ENCODE results near the gene MUTYH. TPM values are rescaled to one million over a fixed set of nuclear protein-coding genes. Genes with fewer than 3 reads are reported as not detected.

Gene MUTYH
- total RNA-seq, 1 donor from 2014 or later: 50.9 TPM

GRCh38 chr1:45345014-45345413, 4.8 kb upstream of the MUTYH start:
- intact Hi-C loops (cut with micrococcal nuclease): no loop called here
- Mint-ChIP-seq H3K27me3 (ENCODE audit: low read depth) (no peaks in the 10 kb centered on the region), H3K4me1 (ENCODE audit: low read depth) (peaks cover 25% of the 10 kb centered on the region), H3K9me3 (no peaks in the 10 kb centered on the region), H3K36me3 (ENCODE audit: low read depth) (peaks cover 51% of the 10 kb centered on the region), H3K4me3 (ENCODE audit: low read depth) (no peak overlapping the region), H3K27ac (no peak overlapping the region)
- DNase-seq (ENCODE audit: low spot score): no peak

DNA sequence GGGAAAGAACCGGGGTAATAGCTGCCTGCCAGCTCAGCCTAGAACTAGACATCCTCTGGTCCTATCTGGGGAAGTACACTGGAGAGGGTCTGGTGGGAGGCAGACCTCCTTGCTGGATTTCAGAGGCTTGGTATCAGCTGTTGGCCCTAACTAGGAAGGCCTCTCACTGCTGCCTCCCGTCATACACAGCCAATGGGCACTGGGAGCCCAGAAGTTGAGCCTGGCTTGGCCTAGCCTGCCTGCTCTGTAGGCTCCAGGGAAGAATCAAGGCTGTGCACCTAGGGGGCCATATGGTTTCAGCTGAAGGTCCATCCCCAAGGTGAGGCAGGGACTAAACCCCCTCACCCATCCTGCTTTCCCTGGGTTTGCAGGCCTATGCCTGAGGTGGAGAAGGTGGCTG, 4.3 kb upstream of the MUTYH start:
- Mint-ChIP-seq H3K27ac (no peak overlapping the region), H3K36me3 (ENCODE audit: low read depth) (peaks cover 54% of the 10 kb centered on the region)
- intact Hi-C loops (cut with micrococcal nuclease): loop anchor here (5.0 kb wide), 1 partner anchor 243 kb away; no protein-coding TSS in a partner anchor

DNA sequence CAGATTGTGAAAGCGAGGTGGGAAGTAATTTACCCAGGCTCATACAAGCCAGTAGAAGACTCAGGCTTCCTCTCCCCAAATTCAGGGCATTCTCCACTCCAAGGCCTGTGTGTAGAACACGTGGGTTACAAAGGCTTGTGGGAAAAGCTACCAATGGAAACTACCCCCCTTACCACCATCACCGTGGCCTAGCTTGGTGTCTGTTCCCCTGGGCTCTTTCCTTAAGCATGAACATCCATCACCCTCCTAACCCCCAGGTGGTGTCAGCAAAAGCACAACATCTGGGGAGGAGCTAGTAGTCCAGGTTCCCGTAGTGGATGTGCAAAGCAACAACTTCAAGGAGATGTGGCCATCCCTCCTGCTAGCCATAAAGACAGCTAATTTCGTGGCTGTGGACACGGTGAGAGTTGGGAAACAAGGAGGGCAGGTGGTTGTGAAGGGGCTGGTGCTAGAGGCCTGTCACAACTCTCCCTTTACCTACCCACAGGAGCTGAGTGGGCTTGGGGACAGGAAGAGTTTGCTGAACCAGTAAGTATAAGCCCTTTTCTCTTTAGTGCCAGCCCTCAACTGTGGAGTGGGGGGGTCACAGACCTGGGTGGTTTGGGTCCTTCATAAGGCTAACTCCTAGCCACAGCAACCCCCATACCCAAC, 701 bp upstream of the MUTYH start:
- peaks cover 6% of the 10 kb centered on the region for H3K9me3 Mint-ChIP-seq
- intact Hi-C loops (cut with micrococcal nuclease): loop anchor here (1.0 to 5.0 kb wide), 7 partner anchors 15 to 347 kb away; partner anchors contain the start of genes CCDC163, HPDL, MMACHC and TESK2
- peak overlapping the region; percentile 95 for H3K4me3 Mint-ChIP-seq (ENCODE audit: low read depth)
- H3K4me1 Mint-ChIP-seq (ENCODE audit: low read depth): peaks cover 31% of the 10 kb centered on the region
- peaks cover 68% of the 10 kb centered on the region for H3K36me3 Mint-ChIP-seq (ENCODE audit: low read depth)
- peak overlapping the region; percentile 99 for H3K27ac Mint-ChIP-seq
- no peak for DNase-seq (ENCODE audit: low spot score)
- H3K27me3 Mint-ChIP-seq (ENCODE audit: low read depth): no peaks in the 10 kb centered on the region

More for the DNA sequence above, 4.3 kb upstream of the MUTYH start:
- Mint-ChIP-seq H3K4me1 (ENCODE audit: low read depth) (peaks cover 24% of the 10 kb centered on the region), H3K9me3 (no peaks in the 10 kb centered on the region), H3K27me3 (ENCODE audit: low read depth) (no peaks in the 10 kb centered on the region), H3K4me3 (ENCODE audit: low read depth) (no peak overlapping the region)
- no peak for DNase-seq (ENCODE audit: low spot score)

- Mint-ChIP-seq H3K27me3 (ENCODE audit: low read depth) (no peaks in the 10 kb centered on the region), H3K27ac (peak overlapping the region; percentile 32), H3K4me1 (ENCODE audit: low read depth) (peaks cover 44% of the 10 kb centered on the region), H3K36me3 (ENCODE audit: low read depth) (peaks cover 46% of the 10 kb centered on the region), H3K4me3 (ENCODE audit: low read depth) (peak overlapping the region; percentile 53), H3K9me3 (peaks cover 6% of the 10 kb centered on the region)
- DNase-seq (ENCODE audit: low spot score): no peak
- intact Hi-C loops (cut with micrococcal nuclease): no loop called here
Measured at GRCh38 chr1:45337630-45338325, 2.5 kb downstream of the MUTYH start.

DNA sequence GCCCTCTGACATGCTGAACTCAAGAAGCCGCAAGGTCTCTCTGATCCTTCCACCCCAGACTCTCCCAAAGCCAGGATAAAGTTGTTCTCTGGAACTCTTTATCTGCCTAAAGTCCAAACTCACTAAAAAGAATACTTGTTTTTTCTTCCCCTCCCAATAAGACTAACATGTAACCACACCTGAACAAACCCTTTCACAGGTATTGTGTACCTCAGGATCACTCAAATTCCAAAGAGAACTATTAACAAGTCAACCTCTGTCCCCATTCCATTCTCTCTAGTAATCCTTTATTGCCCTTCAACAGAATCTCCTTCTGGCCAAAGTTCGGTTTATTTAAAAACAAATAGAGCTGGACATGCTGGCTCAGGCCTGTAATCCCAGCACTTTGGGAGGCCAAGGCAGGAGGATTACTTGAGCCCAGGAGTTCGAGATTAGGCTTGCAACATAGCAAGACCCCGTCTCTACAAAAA, 4.3 kb downstream of the MUTYH start:
- Mint-ChIP-seq H3K27ac (peak overlapping the region; percentile 4), H3K36me3 (ENCODE audit: low read depth) (peaks cover 38% of the 10 kb centered on the region), H3K4me1 (ENCODE audit: low read depth) (peaks cover 32% of the 10 kb centered on the region)

GRCh38 chr1:45334308-45335245, 5.7 kb downstream of the MUTYH start:
- intact Hi-C loops (cut with micrococcal nuclease): no loop called here
- no peak for DNase-seq (ENCODE audit: low spot score)
- no peak overlapping the region for H3K4me3 Mint-ChIP-seq (ENCODE audit: low read depth)
- peaks cover 31% of the 10 kb centered on the region for H3K4me1 Mint-ChIP-seq (ENCODE audit: low read depth)
- peaks cover 6% of the 10 kb centered on the region for H3K9me3 Mint-ChIP-seq
- H3K27ac Mint-ChIP-seq: peak overlapping the region; percentile 13
- no peaks in the 10 kb centered on the region for H3K27me3 Mint-ChIP-seq (ENCODE audit: low read depth)
- peaks cover 41% of the 10 kb centered on the region for H3K36me3 Mint-ChIP-seq (ENCODE audit: low read depth)

More for the DNA sequence above, 4.3 kb downstream of the MUTYH start:
- intact Hi-C loops (cut with micrococcal nuclease): no loop called here
- Mint-ChIP-seq H3K27me3 (ENCODE audit: low read depth) (no peaks in the 10 kb centered on the region), H3K4me3 (ENCODE audit: low read depth) (no peak overlapping the region), H3K9me3 (peaks cover 6% of the 10 kb centered on the region)
- no peak for DNase-seq (ENCODE audit: low spot score)

GRCh38 chr1:45332346-45332720, 7.9 kb downstream of the MUTYH start:
- intact Hi-C loops (cut with micrococcal nuclease): no loop called here
- no peaks in the 10 kb centered on the region for H3K9me3 Mint-ChIP-seq
- peaks cover 32% of the 10 kb centered on the region for H3K4me1 Mint-ChIP-seq (ENCODE audit: low read depth)
- DNase-seq (ENCODE audit: low spot score): no peak
- H3K36me3 Mint-ChIP-seq (ENCODE audit: low read depth): peaks cover 36% of the 10 kb centered on the region
- no peak overlapping the region for H3K4me3 Mint-ChIP-seq (ENCODE audit: low read depth)
- no peak overlapping the region for H3K27ac Mint-ChIP-seq
- no peaks in the 10 kb centered on the region for H3K27me3 Mint-ChIP-seq (ENCODE audit: low read depth)

DNA sequence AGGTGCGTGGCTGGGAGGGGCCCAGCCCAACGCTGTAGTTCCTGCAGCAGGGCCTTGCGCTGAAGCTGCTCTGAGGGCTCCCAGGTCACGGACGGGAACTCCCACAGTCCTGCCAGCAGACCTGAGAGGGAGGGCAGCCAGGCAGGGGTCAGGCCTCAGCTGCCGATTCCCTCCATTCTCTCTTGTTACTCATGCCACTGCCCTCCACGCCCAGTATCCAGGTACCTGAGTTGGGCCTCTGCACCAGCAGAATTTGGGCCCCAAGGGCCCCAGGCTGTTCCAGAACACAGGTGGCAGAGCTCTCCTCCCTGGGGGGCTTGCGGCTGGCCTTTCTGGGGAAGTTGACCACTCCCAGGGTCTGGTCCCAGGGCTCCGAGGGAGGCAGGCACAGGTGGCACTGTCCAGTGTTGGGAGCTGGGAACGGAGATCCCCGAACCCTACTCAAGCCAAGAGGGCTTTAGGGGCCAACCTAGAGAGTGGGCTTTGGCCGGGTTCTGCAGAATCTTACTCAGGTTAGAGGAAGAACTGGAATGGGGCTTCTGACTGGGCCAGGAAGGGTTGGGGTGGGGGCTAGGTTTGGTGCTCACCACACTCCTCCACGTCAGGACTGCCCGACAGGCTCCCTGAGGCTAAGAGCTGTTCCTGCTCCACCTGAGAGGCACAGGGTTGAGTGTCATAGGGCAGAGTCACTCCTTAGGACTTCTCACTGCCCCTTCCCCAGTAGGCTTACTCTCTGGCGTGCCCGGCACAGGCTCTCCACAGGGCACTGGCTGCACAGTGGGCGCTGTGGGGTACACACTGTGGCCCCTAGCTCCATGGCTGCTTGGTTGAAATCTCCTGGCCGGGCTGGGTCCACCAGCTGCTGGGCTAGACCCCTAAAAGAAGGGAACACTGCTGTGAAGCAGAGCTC, 8.5 kb downstream of the MUTYH start:
- H3K27ac Mint-ChIP-seq: no peak overlapping the region
- H3K9me3 Mint-ChIP-seq: no peaks in the 10 kb centered on the region
- H3K4me1 Mint-ChIP-seq (ENCODE audit: low read depth): peaks cover 30% of the 10 kb centered on the region
- no peak for DNase-seq (ENCODE audit: low spot score)
- H3K36me3 Mint-ChIP-seq (ENCODE audit: low read depth): peaks cover 35% of the 10 kb centered on the region
- H3K4me3 Mint-ChIP-seq (ENCODE audit: low read depth): no peak overlapping the region
- H3K27me3 Mint-ChIP-seq (ENCODE audit: low read depth): no peaks in the 10 kb centered on the region
- intact Hi-C loops (cut with micrococcal nuclease): no loop called here

DNA sequence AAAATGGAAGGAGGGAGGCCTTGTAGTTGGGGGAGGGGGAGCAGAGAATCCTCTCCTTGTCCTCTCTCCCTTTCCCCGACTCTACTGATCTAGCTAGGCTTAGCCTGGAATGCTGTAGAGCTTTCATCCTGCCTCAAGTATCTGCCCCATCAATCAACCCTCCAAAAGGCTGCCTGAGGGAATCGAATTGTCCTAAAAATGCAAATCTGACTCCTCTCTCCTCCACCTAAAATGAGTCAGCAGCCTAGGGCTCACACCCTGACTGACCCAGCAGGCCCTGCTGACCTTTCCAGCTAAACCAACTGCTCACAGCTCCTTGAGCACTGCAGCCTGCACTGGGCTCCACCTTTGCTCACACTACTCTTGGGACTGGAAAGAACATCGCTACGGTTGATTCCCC, 10.8 kb downstream of the MUTYH start:
- H3K9me3 Mint-ChIP-seq: no peaks in the 10 kb centered on the region
- H3K36me3 Mint-ChIP-seq (ENCODE audit: low read depth): peaks cover 35% of the 10 kb centered on the region
- peaks cover 19% of the 10 kb centered on the region for H3K4me1 Mint-ChIP-seq (ENCODE audit: low read depth)
- H3K27ac Mint-ChIP-seq: no peak overlapping the region
- intact Hi-C loops (cut with micrococcal nuclease): no loop called here
- H3K27me3 Mint-ChIP-seq (ENCODE audit: low read depth): no peaks in the 10 kb centered on the region
- H3K4me3 Mint-ChIP-seq (ENCODE audit: low read depth): peak overlapping the region; percentile 19
- DNase-seq (ENCODE audit: low spot score): no peak

DNA sequence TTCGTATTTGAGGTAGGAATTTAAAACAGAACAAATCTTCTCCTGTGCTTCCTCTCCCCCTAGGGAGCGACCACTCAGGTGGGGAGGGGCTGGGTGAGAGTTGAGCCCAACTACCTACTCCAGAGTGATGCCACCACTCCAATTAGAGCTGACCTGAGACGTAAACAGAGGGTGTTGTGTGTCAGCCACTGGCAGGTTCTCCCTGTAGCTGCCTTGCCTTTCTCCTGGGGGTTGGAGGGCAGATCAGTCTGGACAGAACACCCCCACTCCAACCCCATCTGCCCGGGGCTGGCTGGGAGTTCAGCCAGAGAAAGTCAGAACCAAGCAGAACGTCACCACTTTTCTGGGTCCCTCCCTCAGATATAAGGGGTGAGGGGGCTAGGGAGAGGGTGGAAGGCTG, 11.6 kb downstream of the MUTYH start:
- H3K4me1 Mint-ChIP-seq (ENCODE audit: low read depth): peaks cover 16% of the 10 kb centered on the region
- peaks cover 34% of the 10 kb centered on the region for H3K36me3 Mint-ChIP-seq (ENCODE audit: low read depth)
- DNase-seq (ENCODE audit: low spot score): no peak
- peak overlapping the region; percentile 73 for H3K4me3 Mint-ChIP-seq (ENCODE audit: low read depth)
- no peak overlapping the region for H3K27ac Mint-ChIP-seq
- intact Hi-C loops (cut with micrococcal nuclease): no loop called here
- no peaks in the 10 kb centered on the region for H3K9me3 Mint-ChIP-seq
- no peaks in the 10 kb centered on the region for H3K27me3 Mint-ChIP-seq (ENCODE audit: low read depth)

DNA sequence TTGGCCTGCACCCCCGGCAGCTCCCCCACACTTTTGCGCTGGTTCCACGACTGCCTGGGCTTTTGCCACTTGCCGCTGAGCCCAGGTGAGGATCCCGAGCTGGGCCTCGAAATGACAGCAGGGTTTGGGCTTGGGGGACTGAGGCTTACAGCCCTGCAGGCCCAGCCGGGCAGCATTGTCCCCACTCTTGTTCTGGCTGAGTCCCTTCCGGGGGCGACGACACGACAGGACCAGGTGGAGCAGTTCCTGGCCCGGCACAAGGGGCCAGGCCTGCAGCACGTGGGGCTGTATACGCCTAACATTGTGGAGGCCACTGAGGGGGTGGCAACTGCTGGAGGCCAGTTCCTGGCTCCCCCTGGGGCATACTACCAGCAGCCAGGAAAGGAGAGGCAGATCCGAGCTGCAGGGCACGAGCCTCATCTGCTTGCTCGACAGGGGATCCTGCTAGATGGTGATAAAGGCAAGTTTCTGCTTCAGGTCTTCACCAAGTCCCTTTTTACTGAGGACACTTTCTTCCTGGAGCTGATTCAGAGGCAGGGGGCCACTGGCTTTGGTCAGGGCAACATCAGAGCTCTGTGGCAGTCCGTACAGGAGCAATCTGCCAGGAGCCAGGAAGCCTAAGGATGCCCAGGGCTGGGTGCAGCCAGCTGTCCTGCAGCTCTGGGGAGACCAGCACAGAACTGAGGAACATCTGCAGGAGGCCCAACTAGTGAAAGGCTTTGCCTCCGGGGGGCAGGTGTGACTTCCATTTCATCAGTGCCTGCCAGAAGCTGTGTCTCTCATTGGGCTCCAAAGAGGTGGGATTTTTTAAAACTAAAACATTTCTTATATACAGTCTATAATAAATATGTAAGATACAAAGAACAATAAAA, 12.4 kb downstream of the MUTYH start:
- Mint-ChIP-seq H3K9me3 (no peaks in the 10 kb centered on the region), H3K27me3 (ENCODE audit: low read depth) (no peaks in the 10 kb centered on the region), H3K27ac (peak overlapping the region; percentile 58), H3K4me3 (ENCODE audit: low read depth) (peak overlapping the region; percentile 76), H3K36me3 (ENCODE audit: low read depth) (peaks cover 30% of the 10 kb centered on the region), H3K4me1 (ENCODE audit: low read depth) (peaks cover 16% of the 10 kb centered on the region)
- intact Hi-C loops (cut with micrococcal nuclease): loop anchor here (2.0 kb wide), 1 partner anchor 23 kb away; no protein-coding TSS in a partner anchor
- no peak for DNase-seq (ENCODE audit: low spot score)

Data from activated T-helper 2 cell treated with anti-CD3 and anti-CD28 coated beads, Interferon-gamma antibody, Interleukin-2, Interleukin-4, amounts not matched to agents 10 μg/mL and 5 μg/mL and 100 μg/mL, durations not matched to agents 14 hours and 24 hours and 36 hours (primary cell).